ENCODE results near the gene TXLNG.

DNA sequence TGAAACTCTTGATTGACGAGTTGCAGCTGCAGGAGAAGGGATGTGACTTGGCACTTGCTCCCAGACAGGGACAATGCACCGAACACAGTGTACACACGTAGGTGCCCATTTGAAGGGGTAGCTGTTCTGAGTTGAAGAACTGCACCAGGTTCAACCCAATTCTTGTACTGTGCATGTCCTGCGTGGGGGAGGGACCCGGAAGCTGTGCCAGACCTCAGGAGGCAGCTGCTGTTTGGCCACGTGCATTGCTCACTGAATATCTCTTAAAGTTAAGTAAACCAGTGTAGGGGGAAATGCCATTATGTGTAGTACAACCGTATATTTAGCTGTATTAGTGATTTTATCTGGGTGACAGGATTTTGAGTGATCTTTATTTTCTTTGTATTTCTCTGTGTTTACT lies 95.9 kb downstream of the TXLNG start:
- TF ChIP-seq, protein P1, sequence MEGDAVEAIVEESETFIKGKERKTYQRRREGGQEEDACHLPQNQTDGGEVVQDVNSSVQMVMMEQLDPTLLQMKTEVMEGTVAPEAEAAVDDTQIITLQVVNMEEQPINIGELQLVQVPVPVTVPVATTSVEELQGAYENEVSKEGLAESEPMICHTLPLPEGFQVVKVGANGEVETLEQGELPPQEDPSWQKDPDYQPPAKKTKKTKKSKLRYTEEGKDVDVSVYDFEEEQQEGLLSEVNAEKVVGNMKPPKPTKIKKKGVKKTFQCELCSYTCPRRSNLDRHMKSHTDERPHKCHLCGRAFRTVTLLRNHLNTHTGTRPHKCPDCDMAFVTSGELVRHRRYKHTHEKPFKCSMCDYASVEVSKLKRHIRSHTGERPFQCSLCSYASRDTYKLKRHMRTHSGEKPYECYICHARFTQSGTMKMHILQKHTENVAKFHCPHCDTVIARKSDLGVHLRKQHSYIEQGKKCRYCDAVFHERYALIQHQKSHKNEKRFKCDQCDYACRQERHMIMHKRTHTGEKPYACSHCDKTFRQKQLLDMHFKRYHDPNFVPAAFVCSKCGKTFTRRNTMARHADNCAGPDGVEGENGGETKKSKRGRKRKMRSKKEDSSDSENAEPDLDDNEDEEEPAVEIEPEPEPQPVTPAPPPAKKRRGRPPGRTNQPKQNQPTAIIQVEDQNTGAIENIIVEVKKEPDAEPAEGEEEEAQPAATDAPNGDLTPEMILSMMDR (IDR thresholded peaks at IDR 0.05) = no peak
- TF ChIP-seq POLR2A (IDR thresholded peaks at IDR 0.05) = no peak

All from ovary (tissue), 3 donors.